GM23338 (cell line): ENCODE results near the gene DGKG.
A peak's percentile ranks its signal among the peaks of the same experiment; 100 is the strongest.

Experiments used
- CREB1 ChIP-seq: fragments of 250-450 bp; sonication (Bioruptor Pico); IDR thresholded peaks from 2 replicates; pipeline ENCODE4 v1.5.0; 2020; ENCODE audit warnings: low read depth, mild to moderate bottlenecking, moderate library complexity
- CTCF ChIP-seq, 2 experiments: fragments of 200-600 bp in 1 of 2; sonication (generic) in 1 of 2; conservative IDR thresholded peaks; 2 replicates each; pipeline versions ENCODE4 v1.5.1 to v1.6.1; 2016 to 2017; ENCODE audit warnings: antibody characterized with exemption in 2 of 2, low read depth in 2 of 2, mild to moderate bottlenecking in 2 of 2, moderate library complexity in 1 of 2
- ETS1 ChIP-seq: IDR thresholded peaks from 2 replicates; pipeline ENCODE4 v1.6.1; 2016; ENCODE audit warnings: antibody characterized with exemption
- EZH2 ChIP-seq: fragments of 200-600 bp; sonication (generic); IDR thresholded peaks from one replicate; pipeline ENCODE4 v1.8.0; 2017; ENCODE audit warnings: antibody characterized with exemption, mild to moderate bottlenecking, low read depth; ENCODE audit not compliant: unreplicated experiment
- JUNB ChIP-seq: IDR thresholded peaks from one replicate; pipeline ENCODE4 v1.6.1; 2016; ENCODE audit warnings: antibody characterized with exemption; ENCODE audit not compliant: unreplicated experiment
- POLR2AphosphoS5 ChIP-seq: IDR thresholded peaks from 2 replicates; pipeline ENCODE4 v1.6.1; 2016; ENCODE audit warnings: antibody characterized with exemption, low read depth
- REST ChIP-seq: IDR thresholded peaks from one replicate; pipeline ENCODE4 v1.6.1; 2018; ENCODE audit warnings: antibody characterized with exemption; ENCODE audit not compliant: unreplicated experiment
- ZNF331 ChIP-seq: fragments of 250-450 bp; sonication (Bioruptor Pico); IDR thresholded peaks from 2 replicates; pipeline ENCODE4 v1.5.0; 2020; ENCODE audit warnings: low read depth, mild to moderate bottlenecking, moderate library complexity

GRCh38 chr3:186307594-186308221 lies 54.3 kb downstream of the DGKG start:
- TF ChIP-seq EZH2 (no peak), REST (peak; percentile 76), POLR2AphosphoS5 (no peak), JUNB (no peak), CTCF (conservative IDR thresholded peaks at IDR 0.05; ENCODE audit: low read depth in 2 of 2) (no peak), ZNF331 (CRISPR knock-in tag) (no peak), ETS1 (no peak), CREB1 (CRISPR knock-in tag) (no peak)
